CD4-positive, alpha-beta T cell treated with Interleukin-6 for 4 hours (primary cell): ENCODE data around the gene PCSK6.
"Not testable (repeated sequence)": the region's sequence is repeated elsewhere in the genome, so short reads cannot be mapped to it uniquely, and the experiment has no call there.

ENCODE experiments used
- DNase-seq: peaks from one replicate; pipeline ENCODE4 v3.0.0-alpha.2; 2020; ENCODE audit warnings: mixed read lengths

Gene PCSK6

GRCh38 chr15:101481917-101482525, 7.5 kb downstream of the PCSK6 start:
- DNase-seq = no peak

- no peak for DNase-seq
These were observed 8.2 kb downstream of the PCSK6 start for GRCh38 chr15:101481381-101481705.

- no peak for DNase-seq
These were observed 8.7 kb downstream of the PCSK6 start for GRCh38 chr15:101480613-101481380.

GRCh38 chr15:101479851-101480612, 9.5 kb downstream of the PCSK6 start:
- DNase-seq = no peak

GRCh38 chr15:101479342-101479845, 10.1 kb downstream of the PCSK6 start:
- no peak for DNase-seq

GRCh38 chr15:101478701-101479341, 10.7 kb downstream of the PCSK6 start:
- no peak for DNase-seq

GRCh38 chr15:101477851-101478362, 11.6 kb downstream of the PCSK6 start:
- no peak for DNase-seq

GRCh38 chr15:101476756-101477155, 12.8 kb downstream of the PCSK6 start:
- no peak for DNase-seq

GRCh38 chr15:101474983-101475382, 14.5 kb downstream of the PCSK6 start:
- no peak for DNase-seq

GRCh38 chr15:101474233-101474632, 15.3 kb downstream of the PCSK6 start:
- no peak for DNase-seq

GRCh38 chr15:101472033-101472432, 17.5 kb downstream of the PCSK6 start:
- no peak for DNase-seq

- DNase-seq = no peak
These were observed 18.8 kb downstream of the PCSK6 start for GRCh38 chr15:101470548-101471239.

GRCh38 chr15:101469520-101470288, 19.8 kb downstream of the PCSK6 start:
- DNase-seq = no peak

GRCh38 chr15:101466188-101466587, 23.3 kb downstream of the PCSK6 start:
- no peak for DNase-seq

GRCh38 chr15:101464999-101465669, 24.4 kb downstream of the PCSK6 start:
- no peak for DNase-seq

- no peak for DNase-seq
These were observed 25.1 kb downstream of the PCSK6 start for GRCh38 chr15:101464256-101464998.

- not testable (repeated sequence) for DNase-seq
These were observed 25.8 kb downstream of the PCSK6 start for GRCh38 chr15:101463696-101464095.

GRCh38 chr15:101463270-101463669, 26.2 kb downstream of the PCSK6 start:
- DNase-seq = no peak

- no peak for DNase-seq
These were observed 28.4 kb downstream of the PCSK6 start for GRCh38 chr15:101461097-101461496.
